Forelimb muscle (tissue), 1 donor: Measurements from ENCODE around the gene CASP4. TPM values are rescaled to one million over a fixed set of nuclear protein-coding genes. Genes with fewer than 3 reads are reported as not detected.
"Not testable (repeated sequence)": the region's sequence is repeated elsewhere in the genome, so short reads cannot be mapped to it uniquely, and the experiment has no call there.

Experiments used
- DNase-seq: peaks from one replicate; pipeline ENCODE4 v3.0.0-alpha.2; 2013; ENCODE audit warnings: low read depth
- polyA plus RNA-seq: library from polyadenylated mRNA; unstranded; fragments of 120-200 nt; gene quantifications from one replicate; pipeline ENCODE4 v1.2.1, GENCODE V29; 2013; ENCODE audit not compliant: insufficient read length

CASP4 gene
- polyA plus RNA-seq, 1 donor, result 23.0 TPM

- no peak for DNase-seq
Observed at GRCh38 chr11:104957280-104957679, 11.1 kb downstream of the CASP4 start.

DNA sequence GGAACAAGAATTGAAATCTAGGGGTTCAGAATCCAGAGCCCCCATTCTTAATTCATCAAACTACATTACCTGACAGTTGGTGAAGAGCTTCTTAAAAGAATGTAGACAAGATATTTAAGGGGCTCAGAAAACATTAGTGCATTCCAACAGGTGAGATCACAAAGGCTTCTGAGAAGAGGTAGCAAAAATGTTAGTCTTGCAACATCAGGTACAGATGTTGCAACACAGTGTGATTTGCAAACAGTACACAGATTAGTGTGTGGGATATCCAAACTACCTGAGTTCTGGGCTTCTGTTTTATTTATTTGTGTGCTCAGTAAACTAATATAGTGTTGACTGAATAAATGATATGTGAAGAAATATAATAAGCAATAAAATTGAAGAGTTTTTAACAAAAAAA, 11.8 kb downstream of the CASP4 start:
- no peak for DNase-seq

DNA sequence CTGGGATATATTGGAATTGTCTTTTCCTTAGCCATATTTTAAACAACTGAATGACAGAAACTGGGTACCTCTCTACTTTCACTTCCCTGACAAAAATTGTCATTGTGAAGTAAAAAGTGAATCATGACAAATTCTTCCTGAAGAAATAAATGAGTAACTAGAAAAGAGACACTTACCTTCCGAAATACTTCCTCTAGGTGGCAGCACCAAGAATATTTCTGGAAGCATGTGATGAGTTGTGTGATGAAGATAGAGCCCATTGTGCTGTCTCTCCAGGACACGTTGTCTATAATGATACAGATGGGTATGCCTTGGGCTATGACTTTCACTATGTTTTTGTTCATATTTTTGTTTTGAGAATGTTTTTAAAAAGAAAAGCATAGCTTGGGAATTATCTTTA, 21.5 kb downstream of the CASP4 start:
- peak; percentile 5 for DNase-seq

GRCh38 chr11:104944076-104944475, 24.3 kb downstream of the CASP4 start:
- DNase-seq, result no peak

DNA sequence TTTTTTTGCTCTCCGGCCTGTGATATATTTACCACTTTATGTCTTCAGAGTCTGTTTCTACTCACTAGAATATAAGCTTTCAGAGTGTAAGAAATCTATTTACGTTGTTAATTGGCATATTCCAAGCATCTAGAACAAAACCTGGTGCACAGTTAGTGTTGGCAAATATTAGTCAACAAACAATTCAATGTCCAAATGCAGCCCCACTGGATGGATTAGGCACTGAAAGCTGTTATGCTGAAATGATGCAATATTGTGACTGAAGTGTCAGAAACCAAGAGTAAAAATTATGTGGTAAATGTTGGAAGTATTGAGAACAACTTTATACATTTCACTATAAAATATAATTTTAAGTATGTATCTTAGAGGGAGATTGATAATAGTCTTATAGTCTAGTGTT, 24.8 kb downstream of the CASP4 start:
- no peak for DNase-seq

GRCh38 chr11:104934594-104934993, 33.8 kb downstream of the CASP4 start:
- DNase-seq, result no peak

DNA sequence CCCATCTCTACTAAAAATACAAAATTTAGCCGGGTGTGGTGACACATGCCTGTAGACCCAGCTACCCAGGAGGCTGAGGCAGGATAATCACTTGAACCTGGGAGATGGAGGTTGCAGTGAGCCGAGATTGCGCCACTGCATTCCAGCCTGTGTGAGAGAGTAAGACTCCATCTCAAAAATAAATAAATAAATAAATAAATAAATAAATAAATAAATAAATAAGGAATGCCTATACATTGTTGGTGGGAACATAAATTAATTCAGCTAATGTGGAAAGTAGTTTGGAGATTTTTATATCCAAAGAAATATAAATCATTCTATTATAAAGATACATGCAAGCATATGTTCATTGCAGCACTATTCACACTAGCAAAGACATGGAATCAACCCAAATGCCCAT, 34.3 kb downstream of the CASP4 start:
- not testable (repeated sequence) for DNase-seq

- no peak for DNase-seq
Observed at GRCh38 chr11:104928811-104929210, 39.6 kb downstream of the CASP4 start.

DNA sequence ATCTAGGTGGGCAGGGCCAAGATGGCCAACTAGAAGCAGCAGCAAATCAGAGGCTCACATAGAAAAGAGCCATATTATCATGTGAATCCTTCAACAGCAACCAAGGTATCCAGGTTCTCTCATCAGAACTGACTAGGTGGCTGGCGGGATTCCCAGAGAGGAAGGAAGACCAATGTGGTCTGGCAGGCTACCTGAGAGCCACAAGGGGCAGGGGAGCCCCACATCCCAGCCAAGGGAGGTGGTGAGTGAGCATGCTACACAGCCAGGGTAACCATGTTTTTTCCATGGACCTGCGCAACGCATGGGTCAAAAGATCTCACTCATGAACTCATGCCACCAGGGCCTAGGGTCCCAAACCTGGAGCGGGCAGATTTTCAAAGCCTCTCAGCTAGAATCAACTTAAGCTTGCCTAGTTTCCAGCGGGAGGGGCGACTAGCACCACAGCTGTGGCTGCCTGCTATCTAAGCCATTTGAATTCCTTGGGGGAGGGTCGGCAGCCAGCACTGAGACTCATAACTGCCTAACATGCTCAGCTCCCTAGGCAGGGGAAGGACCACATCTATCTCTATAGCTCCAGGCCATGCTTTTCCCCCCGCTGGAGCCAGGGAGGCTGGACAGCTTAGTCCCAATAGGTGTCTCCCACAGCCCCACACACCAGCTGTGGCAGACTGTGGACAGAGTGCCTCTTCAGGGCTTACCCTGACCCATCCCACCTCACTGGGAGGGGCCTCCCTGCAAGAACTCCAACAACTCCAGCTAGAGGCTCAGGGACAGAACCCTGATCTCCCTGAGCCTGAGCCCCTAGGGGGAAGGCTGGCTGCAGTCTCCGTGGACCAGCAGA, 41.4 kb downstream of the CASP4 start:
- no peak for DNase-seq

DNA sequence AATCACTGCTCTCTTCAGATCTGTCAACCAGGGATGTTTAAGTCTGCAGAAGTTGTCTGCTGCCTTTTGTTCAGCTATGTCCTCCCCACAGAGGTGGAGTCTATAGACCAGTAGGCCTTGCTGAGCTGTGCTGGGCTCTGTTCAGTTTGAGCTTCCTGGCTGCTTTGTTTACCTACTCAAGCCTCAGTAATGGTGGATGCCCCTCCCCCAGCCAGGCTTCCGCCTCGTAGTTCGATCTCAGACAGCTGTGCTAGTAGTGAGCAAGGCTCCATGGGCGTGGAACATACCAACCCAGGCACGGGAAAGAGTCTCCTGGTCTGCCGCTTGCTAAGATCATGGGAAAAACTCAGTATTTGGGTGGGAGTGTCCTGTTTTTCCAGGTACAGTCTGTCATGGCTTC, 42.5 kb downstream of the CASP4 start:
- no peak for DNase-seq

DNA sequence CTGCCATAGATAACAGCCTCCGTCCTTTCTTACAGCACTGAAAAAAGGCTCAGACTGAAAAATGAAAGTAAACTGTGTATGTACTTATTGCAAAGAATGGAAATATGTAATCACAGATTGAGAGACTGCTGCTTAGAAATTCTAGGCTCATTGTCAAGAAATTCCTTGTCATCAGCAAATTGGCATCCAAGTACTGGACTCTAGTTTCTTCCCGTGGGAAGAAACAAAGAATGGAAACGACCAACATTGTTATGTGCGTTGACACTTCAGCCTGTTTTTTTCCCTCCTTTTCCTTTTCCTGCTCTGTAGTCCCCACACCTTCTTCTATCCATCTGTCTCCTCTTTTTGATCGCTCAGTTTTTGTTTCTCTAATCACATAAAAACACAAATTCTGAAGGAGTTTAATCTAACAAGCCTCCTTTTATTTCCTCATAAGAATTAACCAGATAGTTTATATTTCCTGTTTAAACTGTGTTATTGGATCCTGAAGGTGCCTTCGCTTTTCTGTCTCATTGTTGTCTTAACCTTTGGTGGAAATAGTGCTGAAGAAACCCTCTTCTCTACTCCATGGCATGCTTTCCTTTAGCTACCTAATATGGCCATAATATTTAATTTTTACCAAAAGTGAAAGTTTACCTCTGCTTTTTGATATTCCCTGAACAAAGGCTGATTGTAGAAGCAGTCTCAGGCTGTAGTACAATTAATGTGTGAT, 50.1 kb downstream of the CASP4 start:
- DNase-seq, result peak; percentile 79

GRCh38 chr11:104917271-104918112, 50.9 kb downstream of the CASP4 start:
- DNase-seq, result no peak

GRCh38 chr11:104916442-104916841, 51.9 kb downstream of the CASP4 start:
- no peak for DNase-seq

DNA sequence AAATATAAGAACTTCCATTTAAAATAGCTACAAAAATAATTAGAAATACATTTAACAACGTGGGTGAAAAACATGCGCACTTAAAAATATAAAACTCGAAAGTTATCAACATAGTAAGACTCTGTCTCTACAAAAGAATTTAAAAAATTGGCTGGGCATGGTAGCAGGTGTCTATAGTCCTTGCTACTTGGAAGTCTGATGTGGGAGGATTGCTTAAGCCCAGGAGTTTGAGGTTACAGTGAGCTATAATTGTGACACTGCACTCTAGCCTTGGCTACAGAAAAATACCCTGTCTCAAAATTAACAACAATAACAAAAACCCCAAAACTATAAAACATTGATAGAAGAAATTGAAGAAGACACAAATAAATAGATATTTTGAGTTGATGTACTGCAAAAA, 56.3 kb downstream of the CASP4 start:
- no peak for DNase-seq

- no peak for DNase-seq
Observed at GRCh38 chr11:104908186-104908531, 60.2 kb downstream of the CASP4 start.

DNA sequence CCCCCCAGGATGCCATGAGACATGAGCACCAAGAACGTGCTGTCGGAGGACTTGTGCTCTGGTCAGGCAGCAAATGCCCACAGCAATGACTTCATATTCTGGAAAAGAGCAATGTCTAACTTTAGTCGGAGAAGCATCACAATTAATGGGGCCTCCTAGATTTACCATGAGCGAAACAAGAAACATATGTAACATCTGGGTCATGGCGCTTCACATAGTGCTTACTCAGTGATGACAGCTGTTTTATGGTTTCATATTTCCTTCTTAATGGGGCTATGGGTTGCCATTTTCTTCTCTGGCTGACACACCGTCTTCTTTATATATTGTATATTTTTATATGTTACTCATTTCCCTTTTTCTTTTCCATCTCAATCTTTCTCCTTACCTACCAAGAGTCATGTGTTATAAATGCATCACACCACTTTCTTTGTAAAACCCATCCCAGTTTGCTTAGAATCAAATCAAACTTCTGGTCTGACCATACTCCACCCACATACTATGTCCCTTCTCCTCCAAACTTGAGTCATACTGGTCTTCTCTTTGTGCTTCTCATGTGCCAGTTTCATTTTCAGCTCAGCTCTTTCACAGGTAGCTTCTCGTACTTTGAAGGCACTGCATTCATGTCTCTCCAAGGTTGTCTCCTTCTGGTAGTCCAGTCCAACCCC, 60.7 kb downstream of the CASP4 start:
- no peak for DNase-seq

- no peak for DNase-seq
Observed at GRCh38 chr11:104905271-104905670, 63.1 kb downstream of the CASP4 start.

GRCh38 chr11:104899226-104899625, 69.1 kb downstream of the CASP4 start:
- DNase-seq, result no peak

DNA sequence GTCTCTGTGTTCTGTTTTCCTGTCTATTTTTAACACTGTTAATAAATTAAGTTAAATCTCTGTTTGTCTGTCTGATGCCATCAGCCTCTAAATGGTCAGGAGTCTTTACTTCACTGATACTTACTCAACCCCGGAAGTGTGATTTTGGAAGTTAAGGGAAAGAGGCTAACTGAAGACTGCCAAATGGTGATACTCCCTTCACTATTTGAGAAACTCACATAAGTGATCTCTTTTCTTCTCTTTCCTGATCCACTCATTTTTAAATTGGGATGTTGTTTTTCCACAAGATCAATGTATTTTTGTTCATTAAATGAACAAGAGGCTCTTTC, 69.7 kb downstream of the CASP4 start:
- DNase-seq, result no peak

- DNase-seq, result no peak
Observed at GRCh38 chr11:104897891-104898684, 70.3 kb downstream of the CASP4 start, which contains the start of gene CASP12. Gene CASP12, minus strand, starts transcription at chr11:104898460.

GRCh38 chr11:104895634-104896033, 72.7 kb downstream of the CASP4 start:
- no peak for DNase-seq
